Measurements from ENCODE around the gene NVL. TPM values are rescaled to one million over a fixed set of nuclear protein-coding genes. Genes with fewer than 3 reads are reported as not detected.
"Not testable (repeated sequence)": the region's sequence is repeated elsewhere in the genome, so short reads cannot be mapped to it uniquely, and the experiment has no call there.

NVL gene
- total RNA-seq, 1 experiment from 2014 or later: 31.8 TPM

DNA sequence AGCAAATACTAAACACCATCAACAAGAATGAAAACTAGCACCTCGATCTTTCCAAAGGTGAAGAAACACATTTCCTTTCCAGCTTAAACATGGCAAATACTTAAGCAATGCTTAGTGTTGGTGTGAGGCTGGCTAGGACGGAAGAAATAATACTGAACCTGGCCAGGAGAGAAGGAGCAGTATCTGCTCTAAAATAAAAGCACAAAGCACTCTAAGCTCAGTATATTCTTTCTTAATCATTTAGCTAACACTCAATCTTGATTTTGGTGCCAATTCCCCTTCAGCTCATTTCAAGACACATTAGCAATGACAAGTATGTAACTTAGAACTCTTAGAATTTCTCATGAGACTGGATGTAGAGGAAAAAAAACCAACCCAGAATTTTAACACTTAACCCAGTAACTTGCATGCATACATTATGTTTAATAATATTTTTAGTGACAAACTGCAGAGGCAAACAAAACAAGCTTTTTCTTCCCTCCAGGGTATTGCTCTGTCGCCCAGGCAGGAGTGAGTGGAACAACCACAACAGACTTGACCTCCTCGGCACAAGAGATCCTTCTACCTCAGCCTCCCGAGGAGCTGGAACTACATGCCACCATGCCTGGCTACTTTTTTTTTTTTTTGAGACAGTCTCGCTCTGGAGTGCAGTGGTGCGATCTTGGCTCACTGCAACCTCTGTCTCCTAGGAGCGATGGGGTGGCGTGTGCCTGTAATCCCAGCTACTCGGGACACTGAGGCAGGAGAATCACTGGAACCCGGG, 92.7 kb downstream of the NVL start:
- DNase-seq (ENCODE audit: low read depth): no peak

DNA sequence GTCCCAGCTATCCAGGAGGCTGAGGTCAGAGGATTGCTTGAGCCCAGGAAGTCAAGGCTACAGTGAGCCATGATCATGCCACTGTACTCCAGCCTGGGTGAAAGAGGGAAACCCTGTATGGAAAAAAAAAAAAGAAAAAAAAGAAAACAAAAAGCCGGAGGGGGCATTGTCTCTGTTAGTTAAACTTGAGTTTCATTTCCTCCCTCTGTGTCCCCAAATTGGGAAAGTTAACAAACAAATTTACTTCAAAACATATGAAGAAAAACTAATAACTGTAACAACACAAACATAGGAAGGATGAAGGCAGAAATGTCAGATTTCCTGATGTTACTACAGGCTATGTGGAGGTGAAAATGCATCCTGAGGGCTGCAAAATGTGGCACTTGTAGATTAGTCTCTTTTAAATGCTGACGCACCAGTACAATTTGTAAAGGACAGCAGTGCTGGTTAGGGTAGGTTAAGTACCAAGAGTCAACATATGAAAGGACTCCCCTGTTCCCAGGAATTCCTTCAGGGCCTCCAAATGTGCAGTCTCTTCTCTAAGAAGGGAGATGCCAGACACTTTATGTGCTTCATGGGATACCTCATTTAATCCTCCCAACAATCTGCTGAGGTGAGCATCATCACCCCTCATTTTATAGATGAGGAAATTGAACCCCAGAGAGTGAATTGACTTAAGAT, 94.0 kb downstream of the NVL start:
- DNase-seq (ENCODE audit: low read depth): no peak

DNA sequence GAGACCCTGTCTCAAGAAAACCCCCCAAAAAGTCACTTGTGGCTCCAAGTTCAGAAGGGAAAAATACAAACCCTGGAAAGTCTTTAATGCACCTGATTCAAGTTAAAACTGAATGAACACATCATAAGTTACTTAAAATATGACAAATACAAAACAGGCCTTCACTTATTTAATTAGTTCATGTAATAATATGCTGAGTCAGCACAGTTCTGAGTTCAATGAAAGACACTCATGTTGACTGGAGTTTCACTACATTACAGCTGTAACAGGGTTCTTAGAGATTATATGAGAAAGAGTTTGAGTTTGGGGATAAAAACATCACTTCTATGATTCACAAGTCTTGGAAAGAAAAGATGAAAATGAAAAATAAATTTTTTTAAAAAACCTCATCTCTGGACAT, 96.0 kb downstream of the NVL start:
- no peak for DNase-seq (ENCODE audit: low read depth)

DNA sequence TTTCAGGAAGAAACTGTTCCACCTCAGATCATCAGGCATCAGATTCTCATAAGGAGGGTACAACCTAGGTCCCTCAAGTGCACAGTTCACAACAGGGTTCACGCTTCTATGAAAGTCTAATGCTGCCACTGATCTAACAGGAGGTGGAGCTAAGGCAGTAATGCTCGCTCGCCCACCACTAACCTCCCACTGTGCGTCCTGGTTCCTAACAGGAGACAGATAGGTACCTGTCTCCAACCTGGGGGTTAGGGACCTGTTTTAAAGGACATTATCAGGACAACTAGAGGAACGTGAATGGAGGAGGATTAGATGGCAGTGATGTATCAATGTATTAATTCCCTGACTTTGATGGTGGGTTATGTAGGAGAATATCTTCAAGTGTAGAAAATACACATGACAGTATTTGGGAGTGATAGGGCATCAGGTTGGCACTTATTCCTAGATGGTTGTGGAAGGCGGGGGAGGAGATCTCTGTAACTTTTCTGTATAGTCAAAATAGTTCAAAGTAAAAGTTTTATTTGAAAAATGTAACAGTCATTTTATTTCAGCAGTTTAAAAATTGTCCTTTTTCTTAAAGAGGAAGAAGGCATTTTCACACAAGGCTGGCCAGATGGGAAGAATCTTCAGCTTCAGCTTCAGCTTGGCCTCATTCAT, 103.0 kb downstream of the NVL start:
- no peak for DNase-seq (ENCODE audit: low read depth)

DNA sequence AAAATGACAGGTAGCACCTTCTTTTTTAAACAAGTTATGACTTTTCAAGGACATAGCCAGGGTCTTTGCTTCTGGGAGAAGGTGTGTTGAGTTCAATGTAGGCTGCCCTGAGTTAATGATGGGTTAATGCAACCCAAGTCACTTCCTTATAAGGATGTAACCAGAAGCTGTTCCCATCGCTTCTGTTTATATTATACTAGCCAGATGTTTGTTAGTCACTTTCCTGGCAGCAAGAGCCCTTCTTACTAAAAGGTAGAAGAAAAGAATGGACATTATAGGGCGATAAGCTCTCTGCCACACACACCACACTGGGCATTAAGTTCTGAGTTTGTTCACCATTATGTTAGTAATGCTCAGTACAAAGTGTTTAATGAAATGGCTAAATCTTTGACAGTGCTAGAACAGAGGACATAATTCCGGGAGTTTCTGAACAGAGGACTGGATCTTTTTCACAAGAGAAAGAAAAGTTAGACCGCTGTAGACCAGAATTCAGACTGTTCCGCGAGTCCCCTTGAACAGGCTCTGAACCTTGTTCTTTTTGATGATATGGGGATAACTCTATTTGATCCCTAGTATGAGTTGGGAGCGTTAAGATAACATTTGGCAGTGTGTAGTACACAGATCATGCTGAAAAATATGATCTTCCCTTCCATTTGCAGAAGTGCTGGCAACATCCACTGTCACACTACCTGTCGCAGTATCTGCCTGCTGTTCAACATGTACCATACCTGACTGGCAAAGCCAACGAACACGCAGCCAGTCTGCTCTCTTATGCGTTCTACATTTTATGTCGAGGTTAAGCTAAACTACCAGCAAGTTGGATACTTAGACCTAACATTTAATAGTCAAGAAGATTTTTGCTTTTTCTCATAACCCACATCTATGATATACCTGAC, 105.9 kb downstream of the NVL start:
- DNase-seq (ENCODE audit: low read depth): peak; percentile 73

DNA sequence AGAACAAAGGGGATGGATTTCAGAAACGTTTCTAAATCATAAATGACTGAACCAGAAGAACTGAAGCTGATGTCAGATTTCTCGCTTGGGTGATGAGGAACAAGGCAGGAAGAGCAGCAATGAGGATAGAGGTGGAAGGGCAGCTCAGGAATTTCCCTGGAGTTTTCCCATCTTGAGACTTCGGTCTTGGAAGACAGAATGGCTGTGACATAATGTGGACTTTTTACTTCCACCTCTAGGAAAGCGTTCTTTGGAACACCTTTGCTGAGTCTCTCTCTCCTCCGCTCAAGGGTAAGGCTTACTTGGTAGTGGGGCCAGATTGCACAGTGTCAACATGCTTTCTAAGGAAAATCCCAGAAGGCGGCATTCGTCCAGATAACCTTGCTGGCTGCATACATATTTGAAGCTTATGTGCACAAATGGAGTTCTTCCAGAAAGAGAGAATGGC, 110.3 kb downstream of the NVL start:
- no peak for DNase-seq (ENCODE audit: low read depth)

DNA sequence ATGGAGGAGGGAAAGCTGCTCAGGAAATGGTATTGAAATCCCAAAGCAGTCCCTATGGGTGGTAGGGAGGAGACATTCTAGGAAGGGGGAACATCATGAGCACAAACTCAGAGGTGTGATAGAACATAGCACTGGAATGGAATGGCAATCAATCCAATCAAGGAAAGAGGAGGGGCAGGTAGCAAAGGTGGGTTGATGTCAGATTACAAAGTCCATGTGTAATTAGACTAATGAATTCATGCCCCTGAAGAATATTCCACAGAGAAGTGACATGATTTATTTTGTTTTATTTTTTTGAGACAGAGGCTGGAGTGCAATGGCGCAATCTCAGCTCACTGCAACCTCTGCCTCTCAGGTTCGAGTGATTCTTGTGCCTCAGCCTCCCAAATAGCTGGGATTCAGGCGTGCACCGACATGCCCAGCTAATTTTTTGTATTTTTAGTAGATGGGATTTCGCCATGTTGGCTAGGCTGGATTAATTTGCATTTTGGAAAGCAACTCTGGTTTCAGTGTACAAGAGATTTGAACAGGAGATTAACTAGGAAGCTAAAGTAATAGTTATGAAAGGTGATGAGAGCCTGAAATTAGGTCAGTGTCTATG, 110.9 kb downstream of the NVL start:
- no peak for DNase-seq (ENCODE audit: low read depth)

DNA sequence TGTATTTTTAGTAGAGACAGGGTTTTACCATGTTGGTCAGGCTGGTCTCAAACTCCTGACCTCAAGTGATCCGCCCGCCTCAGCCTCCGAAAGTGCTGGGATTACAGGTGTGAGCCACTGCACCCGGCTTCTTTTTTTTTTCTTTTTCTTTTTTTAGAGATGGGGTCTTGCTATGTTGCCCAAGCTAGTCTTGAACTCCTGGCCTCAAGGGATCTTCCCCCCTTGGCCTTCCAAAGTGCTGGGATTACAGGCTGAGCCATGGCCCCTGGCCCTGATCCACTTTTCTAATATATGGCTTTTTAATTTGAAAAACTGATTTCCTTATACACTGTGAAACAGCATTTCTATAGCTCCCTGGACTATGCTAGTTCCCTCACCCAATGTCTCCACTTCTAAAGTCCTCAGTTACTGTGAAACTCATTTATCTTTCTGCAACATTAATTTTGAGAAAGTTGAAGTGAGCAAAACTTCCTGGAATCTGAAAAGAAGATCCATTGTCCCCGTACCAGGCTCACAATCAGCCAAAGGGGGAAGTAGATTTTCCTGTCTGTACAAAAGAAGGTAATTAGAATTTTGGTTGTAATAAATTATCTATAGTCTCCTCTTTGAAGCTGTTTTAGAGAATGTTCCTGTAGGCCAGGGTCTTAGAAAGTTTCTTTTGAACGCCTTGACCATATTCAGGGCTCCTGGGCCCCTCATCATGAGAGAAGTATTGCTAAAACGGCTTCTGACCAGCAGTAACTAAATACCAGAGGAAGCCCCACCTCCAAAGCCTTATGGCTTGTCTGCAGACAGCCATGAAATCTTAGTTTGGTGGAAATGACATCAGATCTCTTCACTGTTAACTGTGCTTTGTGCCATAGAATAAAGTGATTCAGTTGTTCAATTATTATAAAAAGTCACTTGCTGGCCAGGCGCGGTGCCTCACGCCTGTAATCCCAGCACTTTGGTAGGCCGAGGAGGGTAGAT, 112.0 kb downstream of the NVL start:
- no peak for DNase-seq (ENCODE audit: low read depth)

DNA sequence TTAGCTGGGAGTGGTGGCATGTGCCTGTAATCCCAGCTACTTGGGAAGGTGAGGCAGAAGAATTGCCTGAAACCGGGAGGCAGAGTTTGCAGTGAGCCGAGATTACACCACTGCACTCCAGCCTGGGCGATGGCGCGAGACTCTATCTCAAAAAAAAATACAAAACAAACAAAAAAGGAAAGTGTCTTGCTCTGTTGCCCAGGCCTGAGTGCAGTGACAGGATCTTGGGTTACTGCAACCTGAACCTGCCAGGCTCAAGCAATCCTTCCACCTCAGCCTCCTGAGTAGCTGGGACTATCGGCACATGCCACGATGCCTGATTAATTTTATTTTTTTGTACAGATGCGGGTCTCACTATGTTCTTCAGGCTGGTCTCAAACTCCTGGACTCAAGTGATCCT, 113.6 kb downstream of the NVL start:
- no peak for DNase-seq (ENCODE audit: low read depth)

DNA sequence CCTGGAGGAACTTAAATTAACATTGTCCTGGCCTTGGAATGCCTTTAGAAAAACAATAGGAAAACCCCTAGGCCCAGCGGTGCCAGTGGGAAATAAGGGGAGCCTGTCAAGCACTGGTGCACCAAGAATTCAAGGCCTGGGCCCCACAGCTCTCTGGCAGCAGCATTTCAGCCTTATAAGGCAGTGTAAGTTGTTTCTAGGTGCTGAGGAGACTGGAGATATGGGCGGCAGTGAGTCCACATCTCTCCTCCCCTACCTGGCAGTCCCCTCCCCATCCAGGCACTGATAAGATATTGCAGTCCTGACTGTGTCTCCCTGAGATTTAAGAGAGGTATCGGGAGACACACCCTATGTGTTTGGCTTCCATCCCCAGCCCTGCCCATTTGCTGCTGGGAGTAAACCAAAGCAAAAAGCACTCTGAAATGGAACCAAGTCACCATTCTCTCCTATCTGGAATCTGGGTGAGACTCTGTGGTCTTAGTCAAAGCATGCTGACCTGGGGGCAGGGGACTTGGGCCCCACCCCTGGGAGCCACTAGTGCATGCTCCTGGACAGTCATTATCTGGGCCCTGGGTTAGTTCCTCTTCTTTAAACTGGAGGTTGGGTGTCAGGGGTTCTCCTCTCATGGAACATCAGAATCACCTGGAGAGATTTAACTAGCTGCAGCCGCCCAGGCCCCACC, 116.4 kb downstream of the NVL start:
- DNase-seq (ENCODE audit: low read depth): no peak

DNA sequence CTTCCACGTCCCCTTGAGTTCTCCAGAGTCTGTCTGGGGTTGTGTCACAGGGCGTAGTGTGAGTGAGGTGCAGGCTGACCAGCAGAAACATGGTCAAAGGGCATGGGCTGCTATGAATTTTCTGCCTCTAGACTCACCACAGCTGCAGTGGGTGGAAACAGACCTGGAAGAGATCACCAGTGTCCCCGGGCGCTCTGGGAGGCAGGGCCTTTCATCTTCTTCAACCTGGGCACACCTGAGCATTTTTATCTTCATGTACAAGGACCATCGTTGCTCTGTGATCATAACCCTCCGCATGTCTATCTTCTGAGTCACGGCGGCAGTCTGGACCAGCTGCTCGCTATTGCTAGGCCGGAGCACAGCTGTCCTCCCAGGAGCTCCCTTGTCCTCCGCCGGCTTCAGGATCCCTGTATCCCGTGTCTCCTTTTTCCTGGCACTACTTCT, 117.3 kb downstream of the NVL start:
- no peak for DNase-seq (ENCODE audit: low read depth)

DNA sequence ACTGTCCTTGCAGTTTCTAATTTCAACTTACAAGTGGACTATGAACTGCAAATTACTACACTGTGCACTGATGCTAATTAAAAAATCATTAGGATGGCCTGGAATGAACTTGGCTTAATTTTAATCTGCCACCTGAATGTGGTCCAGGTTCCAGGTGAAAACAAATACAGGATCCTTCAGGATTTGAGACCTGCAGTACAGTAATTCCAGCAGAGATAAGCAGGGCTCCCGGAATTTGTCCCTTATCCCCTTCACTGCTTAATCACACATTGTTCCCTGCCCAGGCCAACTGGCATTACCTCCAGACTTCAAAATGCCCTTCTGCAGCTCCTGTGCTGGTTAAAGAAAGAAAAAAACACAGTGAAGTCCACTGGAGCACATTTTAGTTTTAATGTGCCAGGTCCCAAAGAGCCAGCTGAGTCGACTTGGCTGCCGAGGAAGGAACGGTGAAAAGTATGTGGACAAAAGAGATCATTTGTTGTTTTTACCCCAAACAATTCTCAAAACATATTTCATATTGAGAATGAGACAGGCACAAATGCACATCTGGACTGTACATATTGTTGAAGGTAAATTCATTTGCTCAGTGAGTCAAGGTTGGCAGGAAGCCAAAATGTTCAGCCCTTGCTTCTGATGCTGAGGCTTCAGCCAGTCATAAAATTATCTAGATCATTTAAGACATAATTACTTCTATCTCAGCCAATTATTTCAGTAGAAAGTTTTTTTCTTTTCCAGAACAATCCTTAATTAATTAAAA, 118.6 kb downstream of the NVL start:
- DNase-seq (ENCODE audit: low read depth): peak; percentile 81

DNA sequence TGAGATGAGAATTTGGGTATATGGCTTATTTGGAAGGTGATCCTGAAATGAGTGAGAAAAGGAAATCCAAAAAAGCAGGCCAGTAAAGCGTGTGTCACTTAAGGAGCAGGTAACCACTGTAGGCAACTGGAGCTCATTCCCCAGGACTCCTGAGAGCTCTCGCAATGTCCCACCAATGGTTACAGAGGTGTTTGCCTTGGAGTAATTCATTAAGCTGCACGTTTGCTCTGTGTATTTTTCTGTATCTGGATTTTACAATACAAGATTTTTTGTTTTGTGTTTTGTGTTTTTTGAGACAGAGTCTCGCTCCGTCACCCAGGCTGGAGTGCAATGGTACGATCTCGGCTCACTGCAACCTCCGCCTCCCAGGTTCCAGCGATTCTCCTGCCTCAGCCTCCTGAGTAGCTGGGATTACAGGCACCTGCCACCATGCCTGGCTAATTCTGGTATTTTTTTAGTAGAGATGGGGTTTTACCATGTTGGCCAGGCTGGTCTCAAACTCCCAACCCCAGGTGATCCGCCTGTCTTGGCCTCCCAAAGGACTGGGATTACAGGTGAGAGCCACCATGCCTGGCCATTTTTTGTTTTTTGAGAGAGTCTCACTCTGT, 123.9 kb downstream of the NVL start:
- not testable (repeated sequence) for DNase-seq (ENCODE audit: low read depth)

DNA sequence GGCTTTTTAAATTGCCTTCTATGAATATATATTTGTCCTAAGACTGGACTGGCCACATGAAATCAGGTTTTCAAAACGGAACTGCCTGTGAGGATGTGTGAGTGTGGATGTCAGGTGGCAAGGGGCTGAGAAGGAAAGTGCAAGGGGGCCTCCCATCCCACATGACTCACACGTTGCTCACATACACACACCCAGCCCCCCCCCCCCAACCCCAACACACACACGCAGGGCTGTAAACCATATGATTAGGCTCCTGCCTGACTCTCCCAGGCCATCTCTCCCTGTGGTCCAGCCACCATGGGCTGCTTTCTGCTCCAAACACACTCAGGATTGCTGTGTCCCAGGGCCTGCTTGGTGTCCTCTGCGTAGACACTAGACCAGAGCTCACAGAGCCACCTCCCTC, 124.5 kb downstream of the NVL start:
- peak; percentile 90 for DNase-seq (ENCODE audit: low read depth)

DNA sequence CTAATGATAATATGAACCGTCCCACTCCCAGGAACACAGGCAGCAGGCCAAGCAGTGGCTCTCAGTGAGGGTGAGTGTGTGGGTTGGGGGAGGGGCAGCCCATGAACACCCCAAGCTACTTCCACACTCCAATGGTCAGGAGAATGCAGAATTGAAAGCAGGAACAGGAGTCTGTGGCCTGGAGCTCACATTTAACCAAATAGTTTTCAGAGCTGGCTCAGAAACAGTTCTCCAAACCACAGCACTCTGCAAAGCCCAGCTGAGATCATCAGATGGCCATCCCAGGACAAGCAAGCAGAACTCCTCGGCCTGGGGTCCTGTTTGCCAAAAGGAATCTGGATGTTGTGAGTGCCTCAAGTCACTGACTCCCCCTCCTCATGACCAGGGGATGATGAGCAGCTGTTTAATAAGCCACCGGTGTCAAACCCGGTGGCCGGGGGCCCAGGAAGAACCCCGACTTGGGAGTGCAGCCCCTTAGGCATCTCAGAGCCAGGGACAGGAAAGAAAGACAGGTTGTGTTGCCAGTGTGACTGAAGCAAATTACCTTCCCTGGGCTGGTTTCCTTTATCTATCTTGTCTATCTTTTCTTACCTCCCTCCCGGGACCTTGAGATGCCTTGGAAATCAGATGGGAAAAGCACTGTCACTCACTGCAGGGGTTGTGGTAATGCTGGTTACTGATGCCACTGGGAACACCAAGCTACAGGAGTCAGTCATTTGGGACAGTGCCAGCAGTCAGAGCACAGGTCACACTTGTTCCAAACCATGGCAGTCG, 126.5 kb downstream of the NVL start:
- peak; percentile 76 for DNase-seq (ENCODE audit: low read depth)

DNA sequence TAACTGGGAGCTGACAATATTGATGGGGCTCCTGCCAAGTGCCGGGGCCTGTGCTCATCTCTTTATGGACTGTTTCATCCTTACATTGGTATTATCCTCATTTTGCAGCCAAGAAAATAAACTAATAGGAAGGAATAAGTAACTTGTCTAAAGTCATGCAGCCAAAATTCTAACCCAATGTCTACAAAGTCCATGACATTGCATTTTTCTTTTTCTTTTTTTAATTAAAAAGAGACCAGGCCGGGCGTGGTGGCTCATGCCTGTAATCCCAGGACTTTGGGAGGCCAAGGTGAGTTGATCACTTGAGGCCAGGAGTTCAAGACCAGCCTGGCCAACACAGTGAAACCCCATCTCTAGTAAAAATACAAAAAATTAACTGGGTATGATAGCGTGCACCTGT, 128.1 kb downstream of the NVL start:
- no peak for DNase-seq (ENCODE audit: low read depth)

DNA sequence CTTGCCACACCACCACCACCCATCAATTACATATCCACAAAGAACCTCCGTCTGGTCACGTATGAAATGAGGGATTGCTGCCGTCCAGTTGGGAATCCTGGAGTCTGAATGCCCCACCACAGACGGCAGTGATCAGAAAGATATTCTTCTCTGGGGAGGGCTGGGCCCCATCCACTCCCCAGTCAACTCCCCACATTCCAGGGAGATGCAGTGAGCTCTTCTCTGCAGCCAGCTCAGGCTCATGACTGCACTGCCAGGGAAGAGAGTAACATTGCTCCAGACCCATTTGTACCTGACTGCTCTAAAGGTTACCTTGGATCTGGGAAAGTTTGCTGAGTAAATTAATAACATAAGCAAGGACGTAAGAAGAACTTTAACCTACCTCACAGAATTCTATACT, 128.6 kb downstream of the NVL start:
- DNase-seq (ENCODE audit: low read depth): no peak

DNA sequence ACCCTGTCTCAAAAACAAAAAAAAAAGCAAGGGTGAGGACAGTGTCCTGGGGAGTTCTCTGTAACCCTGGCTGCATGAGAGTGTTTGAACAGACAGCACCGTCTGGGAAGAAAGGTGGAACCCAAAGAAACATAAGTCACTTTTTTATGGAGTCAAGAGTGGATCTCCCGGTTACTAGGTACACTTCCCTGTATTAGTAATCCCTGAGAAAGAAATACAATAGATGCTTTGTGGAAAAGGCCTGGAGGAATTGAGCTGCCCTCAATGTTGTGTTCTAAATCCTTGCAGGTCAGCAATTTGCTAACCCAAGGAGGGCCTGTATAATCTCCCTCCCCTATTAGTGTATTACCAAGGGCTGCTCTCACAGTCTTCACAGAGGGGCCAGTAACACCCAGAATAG, 130.3 kb downstream of the NVL start:
- no peak for DNase-seq (ENCODE audit: low read depth)

Measured in Daoy (cell line).